Measurements from ENCODE around the gene GYS2.

- TF ChIP-seq POLR2A (IDR thresholded peaks at IDR 0.05): no peak
- no peak for TF ChIP-seq CTCF (IDR thresholded peaks at IDR 0.05)
- no peak for TF ChIP-seq EP300 (IDR thresholded peaks at IDR 0.05; ENCODE audit: low read depth)
- TF ChIP-seq POLR2AphosphoS5 (IDR thresholded peaks at IDR 0.05): no peak
Observed at GRCh38 chr12:21516281-21516680, 88.4 kb downstream of the GYS2 start.
